H9 (cell line): ENCODE results near the gene KIAA1328. TPM values are rescaled to one million over a fixed set of nuclear protein-coding genes. Genes with fewer than 3 reads are reported as not detected.

ENCODE experiments used
- DNase-seq: peaks from one replicate; pipeline ENCODE4 v3.0.0-alpha.2; 2017
- H2AFZ ChIP-seq: one replicate; pipeline ENCODE4 v1.6.1; 2013; ENCODE audit warnings: mild to moderate bottlenecking, low read length, control low read depth, moderate library complexity
- H2AK5ac ChIP-seq: 2 replicates; pipeline ENCODE4 v1.6.1; 2013; ENCODE audit warnings: low read length, control low read depth, mixed read lengths; ENCODE audit not compliant: insufficient read length
- H2BK120ac ChIP-seq: one replicate; pipeline ENCODE4 v1.6.1; 2013; ENCODE audit warnings: low read depth, mild to moderate bottlenecking, low read length, control low read depth, inconsistent platforms; ENCODE audit not compliant: poor library complexity, severe bottlenecking
- H2BK12ac ChIP-seq: 2 replicates; pipeline ENCODE4 v1.6.1; 2013; ENCODE audit warnings: low read length, control low read depth, mixed read lengths, low read depth; ENCODE audit not compliant: insufficient read length
- H2BK15ac ChIP-seq: 2 replicates; pipeline ENCODE4 v1.6.1; 2013; ENCODE audit warnings: low read depth, low read length, control low read depth
- H2BK20ac ChIP-seq: one replicate; pipeline ENCODE4 v1.6.1; 2013; ENCODE audit warnings: low read depth, mild to moderate bottlenecking, low read length, control low read depth, inconsistent platforms; ENCODE audit not compliant: poor library complexity, severe bottlenecking
- H2BK5ac ChIP-seq: 2 replicates; pipeline ENCODE4 v1.6.1; 2013; ENCODE audit warnings: low read length, control low read depth, mixed read lengths; ENCODE audit not compliant: insufficient read length
- H3K14ac ChIP-seq: 2 replicates; pipeline ENCODE4 v1.6.1; 2013; ENCODE audit warnings: low read length, control low read depth; ENCODE audit not compliant: insufficient read depth
- H3K18ac ChIP-seq: 2 replicates; pipeline ENCODE4 v1.6.1; 2013; ENCODE audit warnings: low read depth, mild to moderate bottlenecking, mixed read lengths, low read length, control low read depth; ENCODE audit not compliant: insufficient read length
- H3K23ac ChIP-seq: 2 replicates; pipeline ENCODE4 v1.6.1; 2013; ENCODE audit warnings: low read length, control low read depth, mixed read lengths, low read depth; ENCODE audit not compliant: insufficient read length
- H3K23me2 ChIP-seq: 2 replicates; pipeline ENCODE4 v1.6.1; 2013; ENCODE audit warnings: low read depth, mild to moderate bottlenecking, mixed read lengths, low read length, control low read depth; ENCODE audit not compliant: insufficient read length, poor library complexity, severe bottlenecking
- H3K27ac ChIP-seq: 2 replicates; pipeline ENCODE4 v1.5.1; 2013; ENCODE audit warnings: low read length, control low read depth, mixed read lengths, low read depth; ENCODE audit not compliant: insufficient read length
- H3K27me3 ChIP-seq: 2 replicates; pipeline ENCODE4 v1.6.1; 2013; ENCODE audit warnings: low read length, control low read depth, inconsistent platforms; ENCODE audit not compliant: insufficient read depth
- H3K4ac ChIP-seq: 2 replicates; pipeline ENCODE4 v1.6.1; 2013; ENCODE audit warnings: low read depth, mild to moderate bottlenecking, control low read depth, inconsistent platforms, low read length, moderate library complexity
- H3K4me1 ChIP-seq: 2 replicates; pipeline ENCODE4 v1.6.1; 2013; ENCODE audit warnings: low read length, control low read depth, inconsistent platforms; ENCODE audit not compliant: insufficient read depth
- H3K4me2 ChIP-seq: 2 replicates; pipeline ENCODE4 v1.6.1; 2013; ENCODE audit warnings: low read length, control low read depth, mixed read lengths; ENCODE audit not compliant: insufficient read length, insufficient read depth
- H3K56ac ChIP-seq: 2 replicates; pipeline ENCODE4 v1.6.1; 2013; ENCODE audit warnings: low read depth, mild to moderate bottlenecking, mixed read lengths, low read length, control low read depth; ENCODE audit not compliant: insufficient read length
- H3K79me1 ChIP-seq: 2 replicates; pipeline ENCODE4 v1.6.1; 2013; ENCODE audit warnings: low read depth, mild to moderate bottlenecking, moderate library complexity, low read length, control low read depth, inconsistent platforms; ENCODE audit not compliant: insufficient read depth, poor library complexity, severe bottlenecking
- H3K79me2 ChIP-seq: 2 replicates; pipeline ENCODE4 v1.6.1; 2013; ENCODE audit warnings: low read length, control low read depth, inconsistent platforms; ENCODE audit not compliant: insufficient read depth
- H3K9ac ChIP-seq: 2 replicates; pipeline ENCODE4 v1.6.1; 2013; ENCODE audit warnings: low read length, control low read depth, mixed read lengths; ENCODE audit not compliant: insufficient read length; ENCODE audit errors: extremely low read depth
- H3K9me3 ChIP-seq: one replicate; pipeline ENCODE4 v1.6.1; 2013; ENCODE audit warnings: low read depth, low read length, inconsistent platforms; ENCODE audit not compliant: control insufficient read depth
- H3T11ph ChIP-seq: one replicate; pipeline ENCODE4 v1.6.1; 2013; ENCODE audit warnings: mild to moderate bottlenecking, low read length, control low read depth, inconsistent platforms
- H4K20me1 ChIP-seq: one replicate; pipeline ENCODE4 v1.6.1; 2013; ENCODE audit not compliant: control insufficient read depth, insufficient read length, insufficient read depth
- H4K5ac ChIP-seq: 2 replicates; pipeline ENCODE4 v1.6.1; 2013; ENCODE audit warnings: low read depth, mild to moderate bottlenecking, mixed read lengths, low read length, control low read depth; ENCODE audit not compliant: insufficient read length
- H4K8ac ChIP-seq: replicated peaks from 2 replicates; pipeline ENCODE4 v1.6.1; 2013; ENCODE audit warnings: low read length, control low read depth, mixed read lengths, low read depth; ENCODE audit not compliant: insufficient read length
- H4K91ac ChIP-seq: 2 replicates; pipeline ENCODE4 v1.6.1; 2013; ENCODE audit warnings: low read depth, mild to moderate bottlenecking, moderate library complexity, mixed read lengths, low read length, control low read depth; ENCODE audit not compliant: insufficient read length
- H3K27ac Mint-ChIP-seq, 3 experiments: 2 replicates in 2 of 3; 3 replicates in 1 of 3; pipeline ENCODE4 v1.8.0; 2020 to 2021; ENCODE audit warnings: mixed read lengths in 3 of 3, mild to moderate bottlenecking in 1 of 3, moderate library complexity in 1 of 3
- H3K27me3 Mint-ChIP-seq: 2 replicates; pipeline ENCODE4 v1.8.0; 2021; ENCODE audit warnings: low read depth, mild to moderate bottlenecking, moderate library complexity, mixed read lengths
- H3K36me3 Mint-ChIP-seq, 3 experiments: 2 replicates in 2 of 3; 3 replicates in 1 of 3; pipeline ENCODE4 v1.8.0; 2020 to 2021; ENCODE audit warnings: low read depth in 3 of 3, mixed read lengths in 3 of 3; ENCODE audit not compliant: insufficient read depth in 1 of 3
- H3K4me1 Mint-ChIP-seq, 2 experiments: 2 replicates each; pipeline ENCODE4 v1.8.0; 2020; ENCODE audit warnings: mixed read lengths in 2 of 2
- H3K4me3 Mint-ChIP-seq, 2 experiments: 2 replicates in 1 of 2; 3 replicates in 1 of 2; pipeline ENCODE4 v1.8.0; 2020 to 2021; ENCODE audit warnings: mild to moderate bottlenecking in 2 of 2, mixed read lengths in 2 of 2, moderate library complexity in 1 of 2
- H3K9me3 Mint-ChIP-seq, 2 experiments: 2 replicates in 1 of 2; 3 replicates in 1 of 2; pipeline ENCODE4 v1.8.0; 2020; ENCODE audit warnings: mild to moderate bottlenecking in 2 of 2, mixed read lengths in 2 of 2, moderate library complexity in 1 of 2
- CTCF ChIP-seq: fragments of 200-600 bp; sonication (generic); conservative IDR thresholded peaks from 3 replicates; pipeline ENCODE4 v1.8.0; 2021; ENCODE audit warnings: antibody characterized with exemption, mild to moderate bottlenecking
- total RNA-seq: library from RNA; stranded (reverse); gene quantifications from 2 replicates; pipeline ENCODE4 v1.2.1, GENCODE V29; 2021

Gene KIAA1328
- total RNA-seq, 1 experiment from 2014 or later, result 4.9 TPM

GRCh38 chr18:36811955-36812354 lies 17.0 kb upstream of the KIAA1328 start:
- no peaks in the 10 kb centered on the region for H3K23me2 ChIP-seq
- no peaks in the 10 kb centered on the region for H3K79me2 ChIP-seq

More at GRCh38 chr18:36811955-36812354, 17.0 kb upstream of the KIAA1328 start:
- Histone ChIP-seq H3K14ac (no peak overlapping the region), H2AFZ (no peak overlapping the region), H2BK20ac (no peak overlapping the region), H4K91ac (no peak overlapping the region), H2BK15ac (no peak overlapping the region), H4K5ac (no peak overlapping the region), H3K4me1 (no peaks in the 10 kb centered on the region), H4K8ac (no peak overlapping the region), H2BK5ac (no peak overlapping the region), H3K4ac (no peak overlapping the region), H3K23ac (no peak overlapping the region), H3K4me2 (no peak overlapping the region), H2AK5ac (no peak overlapping the region), H2BK12ac (no peak overlapping the region), H4K20me1 (no peaks in the 10 kb centered on the region), H2BK120ac (no peak overlapping the region), H3K79me1 (no peaks in the 10 kb centered on the region), H3K27ac (no peak overlapping the region), H3K9me3 (no peaks in the 10 kb centered on the region), H3K27me3 (no peaks in the 10 kb centered on the region), H3K9ac (no peak overlapping the region), H3K56ac (no peak overlapping the region), H3K18ac (no peak overlapping the region), H3T11ph (no peak overlapping the region)
- H3K4me1 Mint-ChIP-seq, result peaks cover 0 to 10% of the 10 kb centered on the region in 2 experiments; a peak in 2 of 4 replicates
- H3K27ac Mint-ChIP-seq, result no peak overlapping the region
- no peaks in the 10 kb centered on the region for H3K27me3 Mint-ChIP-seq
- peaks cover 16 to 57% (median 51%) of the 10 kb centered on the region in 3 experiments; a peak in 6 of 7 replicates for H3K36me3 Mint-ChIP-seq
- TF ChIP-seq CTCF, result no peak
- H3K9me3 Mint-ChIP-seq, result no peaks in the 10 kb centered on the region
- DNase-seq, result no peak
- no peak overlapping the region for H3K4me3 Mint-ChIP-seq
